Lower leg skin (tissue), 4 donors: Measurements from ENCODE around the gene CDX1. TPM values are rescaled to one million over a fixed set of nuclear protein-coding genes. Genes with fewer than 3 reads are reported as not detected.

Experiments
- DNase-seq, 2 donors: peaks; one replicate each; pipeline ENCODE4 v3.0.0-alpha.2; 2019; ENCODE audit warnings: low spot score in 2 of 2
- H3K4me3 ChIP-seq: fragments of 200-600 bp; sonication (generic); 2 replicates; pipeline ENCODE4 v1.5.1; 2017; ENCODE audit warnings: mild to moderate bottlenecking, low read depth; ENCODE audit not compliant: poor library complexity, severe bottlenecking
- POLR2A ChIP-seq, 2 donors: fragments of 450-650 bp; IDR thresholded peaks; one replicate each; pipeline ENCODE4 v1.6.1; 2016 to 2017; ENCODE audit warnings: antibody characterized with exemption in 2 of 2, mild to moderate bottlenecking in 1 of 2, moderate library complexity in 1 of 2
- WGBS, 2 donors: methylation state at CpG; one replicate each; pipeline ENCODE4 v1.1.5; 2018; 5-methylcytosine and 5-hydroxymethylcytosine counted together
- intact Hi-C: fragments of 100-400 bp; cut with DNase I; formaldehyde crosslinking; loops from one replicate; pipeline ENCODE4 v1.15.0; 2023; ENCODE audit warnings: low total_unique reads
- total RNA-seq, 4 donors: library from RNA; depleted of rRNA; stranded (reverse); fragments of >200 nt; gene quantifications; one replicate each; pipeline ENCODE4 v1.1.0, GENCODE V29; 2016
- TF ChIP-seq, protein P1 (sequence below), 3 donors: fragments of 450-650 bp; IDR thresholded peaks; one replicate each; pipeline ENCODE4 v1.5.1; 2016; ENCODE audit warnings: antibody characterized with exemption in 3 of 3, mild to moderate bottlenecking in 3 of 3, moderate library complexity in 2 of 3

Gene CDX1
- total RNA-seq, 4 donors from 2014 or later: not detected

DNA sequence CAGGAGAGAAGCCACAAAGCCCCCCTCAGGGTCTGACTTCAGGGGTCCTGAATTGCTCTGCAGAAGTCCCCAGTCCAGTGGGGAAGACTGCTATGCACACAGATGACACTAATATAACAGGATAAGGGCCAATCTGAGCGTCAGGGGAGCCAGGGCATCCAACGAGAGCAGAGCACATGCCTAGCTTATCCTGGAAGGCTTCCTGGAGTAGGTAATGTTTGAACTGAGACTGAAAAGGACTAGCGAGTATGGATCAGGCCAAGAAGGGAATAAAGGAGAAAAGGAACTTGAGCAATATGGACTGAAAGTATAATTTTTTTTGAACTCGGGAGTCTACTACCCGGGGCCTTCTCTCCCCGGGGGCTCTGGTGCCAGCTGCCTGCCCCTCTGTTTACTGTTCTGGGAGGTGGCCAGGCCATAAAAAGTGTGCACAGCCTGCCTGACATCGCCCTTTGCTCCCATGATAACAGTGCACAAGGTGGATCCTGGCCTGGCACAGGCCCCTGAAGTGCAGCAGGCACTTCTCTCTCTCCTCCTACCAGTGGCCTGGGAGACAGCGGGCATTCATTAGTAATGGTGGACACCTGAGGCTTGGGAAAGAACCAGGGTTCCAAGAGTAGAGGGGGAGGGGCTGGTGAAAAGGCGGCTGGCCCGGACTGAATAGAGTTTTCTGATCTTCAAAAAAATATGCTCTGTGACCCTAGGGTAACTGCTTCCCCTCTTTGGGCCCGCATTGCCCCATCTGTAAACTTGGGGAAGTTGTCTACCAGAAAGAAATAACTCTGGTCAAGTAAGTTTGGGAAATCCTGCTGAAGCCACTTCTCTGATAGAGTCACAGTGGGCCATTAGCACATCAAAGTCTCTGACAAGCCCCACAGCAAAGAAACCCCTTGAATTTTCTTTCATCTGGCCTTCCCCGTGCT, 18.7 kb downstream of the CDX1 start:
- no peak overlapping the region for H3K4me3 ChIP-seq
- intact Hi-C loops: no loop called here
- TF ChIP-seq POLR2A (IDR thresholded peaks at IDR 0.05): no peak
- TF ChIP-seq, protein P1, sequence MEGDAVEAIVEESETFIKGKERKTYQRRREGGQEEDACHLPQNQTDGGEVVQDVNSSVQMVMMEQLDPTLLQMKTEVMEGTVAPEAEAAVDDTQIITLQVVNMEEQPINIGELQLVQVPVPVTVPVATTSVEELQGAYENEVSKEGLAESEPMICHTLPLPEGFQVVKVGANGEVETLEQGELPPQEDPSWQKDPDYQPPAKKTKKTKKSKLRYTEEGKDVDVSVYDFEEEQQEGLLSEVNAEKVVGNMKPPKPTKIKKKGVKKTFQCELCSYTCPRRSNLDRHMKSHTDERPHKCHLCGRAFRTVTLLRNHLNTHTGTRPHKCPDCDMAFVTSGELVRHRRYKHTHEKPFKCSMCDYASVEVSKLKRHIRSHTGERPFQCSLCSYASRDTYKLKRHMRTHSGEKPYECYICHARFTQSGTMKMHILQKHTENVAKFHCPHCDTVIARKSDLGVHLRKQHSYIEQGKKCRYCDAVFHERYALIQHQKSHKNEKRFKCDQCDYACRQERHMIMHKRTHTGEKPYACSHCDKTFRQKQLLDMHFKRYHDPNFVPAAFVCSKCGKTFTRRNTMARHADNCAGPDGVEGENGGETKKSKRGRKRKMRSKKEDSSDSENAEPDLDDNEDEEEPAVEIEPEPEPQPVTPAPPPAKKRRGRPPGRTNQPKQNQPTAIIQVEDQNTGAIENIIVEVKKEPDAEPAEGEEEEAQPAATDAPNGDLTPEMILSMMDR (IDR thresholded peaks at IDR 0.05): no peak
- WGBS, 2 donors: 82 to 85% methylated on average over 12 of the region's 12 CpGs
- no peak for DNase-seq

DNA sequence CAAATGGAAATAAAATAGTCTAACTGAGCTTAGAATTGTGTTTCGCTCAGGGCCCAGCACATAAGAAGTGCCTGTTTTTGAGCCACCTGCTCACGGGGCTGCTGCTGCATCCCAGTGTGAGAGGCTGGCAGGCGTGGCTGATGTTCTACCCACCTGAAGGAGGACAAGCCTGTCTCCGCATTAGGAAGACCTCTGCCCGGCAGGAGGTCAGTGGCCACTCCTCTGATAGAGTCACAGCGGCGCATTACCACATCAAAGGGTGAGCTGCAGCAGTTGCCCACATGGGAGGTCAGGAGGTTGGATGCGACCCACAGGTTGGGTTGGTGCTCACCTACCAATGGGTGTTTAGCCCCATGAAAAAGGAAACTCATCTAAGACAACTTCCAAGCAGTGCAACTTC, 19.6 kb downstream of the CDX1 start:
- WGBS, 2 donors: 96 to 97% methylated on average over 8 of the region's 8 CpGs
- H3K4me3 ChIP-seq: no peak overlapping the region
- TF ChIP-seq, protein P1 (IDR thresholded peaks at IDR 0.05): no peak
- no peak for TF ChIP-seq POLR2A (IDR thresholded peaks at IDR 0.05)
- intact Hi-C loops: no loop called here
- no peak for DNase-seq

GRCh38 chr5:150186897-150187296, 20.3 kb downstream of the CDX1 start:
- 39 to 46% methylated on average over 4 of the region's 4 CpGs for WGBS, 2 donors
- no peak overlapping the region for H3K4me3 ChIP-seq
- no peak for DNase-seq
- TF ChIP-seq POLR2A (IDR thresholded peaks at IDR 0.05): no peak
- TF ChIP-seq, protein P1 (IDR thresholded peaks at IDR 0.05): no peak
- intact Hi-C loops: no loop called here

GRCh38 chr5:150188146-150188842, 21.7 kb downstream of the CDX1 start:
- intact Hi-C loops: no loop called here
- WGBS, 2 donors: 52 to 65% methylated on average over 3 of the region's 3 CpGs
- TF ChIP-seq, protein P1 (IDR thresholded peaks at IDR 0.05): no peak
- no peak for TF ChIP-seq POLR2A (IDR thresholded peaks at IDR 0.05)
- H3K4me3 ChIP-seq: no peak overlapping the region
- no peak for DNase-seq

- WGBS, 2 donors: 79 to 81% methylated on average over 3 of the region's 3 CpGs
- H3K4me3 ChIP-seq: no peak overlapping the region
- no peak for DNase-seq
- intact Hi-C loops: no loop called here
- TF ChIP-seq, protein P1 (IDR thresholded peaks at IDR 0.05): no peak
- TF ChIP-seq POLR2A (IDR thresholded peaks at IDR 0.05): no peak
Observed at GRCh38 chr5:150189326-150189725, 22.7 kb downstream of the CDX1 start.
